Activated CD8-positive, alpha-beta T cell treated with anti-CD3 and anti-CD28 coated beads, Interleukin-2, amount 10 ng/mL, durations not matched to agents 7 days and 5 days (primary cell): ENCODE measurements around the gene KCNIP4. TPM values are rescaled to one million over a fixed set of nuclear protein-coding genes. Genes with fewer than 3 reads are reported as not detected.

Experiments used
- ATAC-seq: fragments of 150-1000 bp; cut with Tn5 transposase; one replicate; pipeline ENCODE4 v1.10.0; 2021; ENCODE audit warnings: moderate library complexity
- CTCF ChIA-PET: fragments of 350-600 bp; sonication (Branson Sonifier 250); formaldehyde crosslinking; loops from one replicate; lab custom pipeline; 2021; ENCODE audit warnings: antibody characterized with exemption; lab: Charles Lee
- POLR2A ChIA-PET: fragments of 350-600 bp; sonication (Branson Sonifier 250); formaldehyde crosslinking; loops from one replicate; lab custom pipeline; 2021; ENCODE audit warnings: antibody characterized with exemption; lab: Charles Lee
- DNase-seq: peaks from one replicate; pipeline ENCODE4 v3.0.0-alpha.2; 2020
- H3K27ac Mint-ChIP-seq: one replicate; pipeline ENCODE4 v1.8.0; 2021; ENCODE audit warnings: mild to moderate bottlenecking, mixed read lengths
- H3K27me3 Mint-ChIP-seq: one replicate; pipeline ENCODE4 v1.8.0; 2021; ENCODE audit warnings: low read depth, mixed read lengths
- H3K36me3 Mint-ChIP-seq: one replicate; pipeline ENCODE4 v1.8.0; 2021; ENCODE audit warnings: low read depth, mixed read lengths
- H3K4me1 Mint-ChIP-seq: one replicate; pipeline ENCODE4 v1.8.0; 2021; ENCODE audit warnings: low read depth, mixed read lengths
- H3K4me3 Mint-ChIP-seq: one replicate; pipeline ENCODE4 v1.8.0; 2021; ENCODE audit warnings: mild to moderate bottlenecking, mixed read lengths
- H3K9me3 Mint-ChIP-seq: one replicate; pipeline ENCODE4 v1.8.0; 2022; ENCODE audit warnings: mixed read lengths; ENCODE audit not compliant: insufficient read depth
- total RNA-seq, 2 experiments: library from RNA; stranded (reverse); gene quantifications; one replicate each; pipeline ENCODE4 v1.2.3, GENCODE V29; 2021

KCNIP4 gene
- total RNA-seq, 2 experiments from 2014 or later, result not detected

- ChIA-PET CTCF (interaction anchor here (0.6 kb wide), 1 partner anchor 658 kb away, joined by 3 read pairs; no protein-coding TSS in a partner anchor), POLR2A (no interaction called here)
- DNase-seq (no peak), ATAC-seq (no peak)
- H3K36me3 Mint-ChIP-seq, result no peaks in the 10 kb centered on the region
- peaks cover 3% of the 10 kb centered on the region for H3K9me3 Mint-ChIP-seq
- no peaks in the 10 kb centered on the region for H3K27me3 Mint-ChIP-seq
- H3K4me3 Mint-ChIP-seq, result no peak overlapping the region
- H3K4me1 Mint-ChIP-seq, result no peaks in the 10 kb centered on the region
- H3K27ac Mint-ChIP-seq, result no peak overlapping the region
Observed at GRCh38 chr4:21596521-21596920, 352.1 kb downstream of the KCNIP4 start.

- no peak for DNase-seq
- Mint-ChIP-seq H3K27ac (no peak overlapping the region), H3K27me3 (no peaks in the 10 kb centered on the region), H3K4me1 (no peaks in the 10 kb centered on the region), H3K36me3 (no peaks in the 10 kb centered on the region), H3K4me3 (no peak overlapping the region), H3K9me3 (peaks cover 2% of the 10 kb centered on the region)
- CTCF ChIA-PET, result no interaction called here
- no peak for ATAC-seq
- POLR2A ChIA-PET, result no interaction called here
Observed at GRCh38 chr4:21593671-21594001, 354.9 kb downstream of the KCNIP4 start.

- POLR2A ChIA-PET, result no interaction called here
- Mint-ChIP-seq H3K27ac (no peak overlapping the region), H3K9me3 (no peaks in the 10 kb centered on the region), H3K4me3 (no peak overlapping the region), H3K27me3 (no peaks in the 10 kb centered on the region), H3K4me1 (no peaks in the 10 kb centered on the region), H3K36me3 (no peaks in the 10 kb centered on the region)
- ATAC-seq (no peak), DNase-seq (no peak)
- CTCF ChIA-PET, result no interaction called here
Observed at GRCh38 chr4:21592970-21593670, 355.5 kb downstream of the KCNIP4 start.

GRCh38 chr4:21577056-21577455 lies 371.5 kb downstream of the KCNIP4 start:
- Mint-ChIP-seq H3K4me3 (no peak overlapping the region), H3K27ac (no peak overlapping the region), H3K4me1 (no peaks in the 10 kb centered on the region), H3K36me3 (no peaks in the 10 kb centered on the region), H3K9me3 (no peaks in the 10 kb centered on the region), H3K27me3 (no peaks in the 10 kb centered on the region)
- ChIA-PET POLR2A (no interaction called here), CTCF (no interaction called here)
- DNase-seq (no peak), ATAC-seq (no peak)

GRCh38 chr4:21571100-21571499 lies 377.5 kb downstream of the KCNIP4 start:
- no peak overlapping the region for H3K27ac Mint-ChIP-seq
- no peaks in the 10 kb centered on the region for H3K27me3 Mint-ChIP-seq
- no peaks in the 10 kb centered on the region for H3K9me3 Mint-ChIP-seq
- no peaks in the 10 kb centered on the region for H3K4me1 Mint-ChIP-seq
- no peak overlapping the region for H3K4me3 Mint-ChIP-seq
- no peak for ATAC-seq
- CTCF ChIA-PET, result no interaction called here
- DNase-seq, result no peak
- no peaks in the 10 kb centered on the region for H3K36me3 Mint-ChIP-seq
- POLR2A ChIA-PET, result no interaction called here

GRCh38 chr4:21569638-21570037 lies 378.9 kb downstream of the KCNIP4 start:
- ChIA-PET CTCF (no interaction called here), POLR2A (no interaction called here)
- Mint-ChIP-seq H3K36me3 (no peaks in the 10 kb centered on the region), H3K9me3 (no peaks in the 10 kb centered on the region), H3K27ac (no peak overlapping the region), H3K27me3 (no peaks in the 10 kb centered on the region), H3K4me3 (no peak overlapping the region), H3K4me1 (no peaks in the 10 kb centered on the region)
- ATAC-seq (no peak), DNase-seq (no peak)

GRCh38 chr4:21555083-21555482 lies 393.5 kb downstream of the KCNIP4 start:
- Mint-ChIP-seq H3K9me3 (no peaks in the 10 kb centered on the region), H3K36me3 (no peaks in the 10 kb centered on the region), H3K27ac (no peak overlapping the region), H3K4me3 (no peak overlapping the region), H3K4me1 (no peaks in the 10 kb centered on the region), H3K27me3 (no peaks in the 10 kb centered on the region)
- ChIA-PET CTCF (no interaction called here), POLR2A (no interaction called here)
- ATAC-seq (no peak), DNase-seq (no peak)

- Mint-ChIP-seq H3K27me3 (no peaks in the 10 kb centered on the region), H3K9me3 (no peaks in the 10 kb centered on the region), H3K4me1 (no peaks in the 10 kb centered on the region), H3K4me3 (no peak overlapping the region), H3K27ac (no peak overlapping the region), H3K36me3 (no peaks in the 10 kb centered on the region)
- POLR2A ChIA-PET, result no interaction called here
- CTCF ChIA-PET, result no interaction called here
- DNase-seq, result no peak
- no peak for ATAC-seq
Observed at GRCh38 chr4:21554500-21554899, 394.1 kb downstream of the KCNIP4 start.

GRCh38 chr4:21554066-21554465 lies 394.5 kb downstream of the KCNIP4 start:
- Mint-ChIP-seq H3K27ac (no peak overlapping the region), H3K36me3 (no peaks in the 10 kb centered on the region), H3K27me3 (no peaks in the 10 kb centered on the region), H3K4me3 (no peak overlapping the region), H3K4me1 (no peaks in the 10 kb centered on the region), H3K9me3 (no peaks in the 10 kb centered on the region)
- DNase-seq (no peak), ATAC-seq (no peak)
- ChIA-PET CTCF (no interaction called here), POLR2A (no interaction called here)

GRCh38 chr4:21552455-21552854 lies 396.1 kb downstream of the KCNIP4 start:
- no peak overlapping the region for H3K4me3 Mint-ChIP-seq
- no peaks in the 10 kb centered on the region for H3K4me1 Mint-ChIP-seq
- DNase-seq (no peak), ATAC-seq (no peak)
- no peaks in the 10 kb centered on the region for H3K36me3 Mint-ChIP-seq
- ChIA-PET CTCF (no interaction called here), POLR2A (no interaction called here)
- no peaks in the 10 kb centered on the region for H3K9me3 Mint-ChIP-seq
- H3K27me3 Mint-ChIP-seq, result no peaks in the 10 kb centered on the region
- no peak overlapping the region for H3K27ac Mint-ChIP-seq

- POLR2A ChIA-PET, result no interaction called here
- no peaks in the 10 kb centered on the region for H3K27me3 Mint-ChIP-seq
- ATAC-seq (no peak), DNase-seq (no peak)
- no peak overlapping the region for H3K4me3 Mint-ChIP-seq
- H3K9me3 Mint-ChIP-seq, result peaks cover 10% of the 10 kb centered on the region
- H3K4me1 Mint-ChIP-seq, result no peaks in the 10 kb centered on the region
- CTCF ChIA-PET, result no interaction called here
- H3K27ac Mint-ChIP-seq, result no peak overlapping the region
- no peaks in the 10 kb centered on the region for H3K36me3 Mint-ChIP-seq
Observed at GRCh38 chr4:21544955-21545354, 403.6 kb downstream of the KCNIP4 start.

- ATAC-seq (no peak), DNase-seq (no peak)
- ChIA-PET CTCF (no interaction called here), POLR2A (no interaction called here)
- Mint-ChIP-seq H3K27ac (no peak overlapping the region), H3K9me3 (peaks cover 10% of the 10 kb centered on the region), H3K36me3 (no peaks in the 10 kb centered on the region), H3K4me1 (no peaks in the 10 kb centered on the region), H3K4me3 (no peak overlapping the region), H3K27me3 (no peaks in the 10 kb centered on the region)
Observed at GRCh38 chr4:21544415-21544814, 404.2 kb downstream of the KCNIP4 start.

GRCh38 chr4:21543514-21543913 lies 405.1 kb downstream of the KCNIP4 start:
- H3K4me1 Mint-ChIP-seq, result no peaks in the 10 kb centered on the region
- H3K9me3 Mint-ChIP-seq, result peaks cover 10% of the 10 kb centered on the region
- DNase-seq (no peak), ATAC-seq (no peak)
- no peaks in the 10 kb centered on the region for H3K27me3 Mint-ChIP-seq
- ChIA-PET CTCF (no interaction called here), POLR2A (no interaction called here)
- no peaks in the 10 kb centered on the region for H3K36me3 Mint-ChIP-seq
- H3K27ac Mint-ChIP-seq, result no peak overlapping the region
- no peak overlapping the region for H3K4me3 Mint-ChIP-seq
